GM12874 (cell line): ENCODE results near the gene DMP1.

Experiments
- TF ChIP-seq, protein P1 (sequence below): IDR thresholded peaks from 2 replicates; pipeline ENCODE4 v1.5.1; 2011; ENCODE audit warnings: low read depth, mild to moderate bottlenecking, control low read depth, low read length, moderate library complexity; ENCODE audit not compliant: insufficient read depth

Gene DMP1

DNA sequence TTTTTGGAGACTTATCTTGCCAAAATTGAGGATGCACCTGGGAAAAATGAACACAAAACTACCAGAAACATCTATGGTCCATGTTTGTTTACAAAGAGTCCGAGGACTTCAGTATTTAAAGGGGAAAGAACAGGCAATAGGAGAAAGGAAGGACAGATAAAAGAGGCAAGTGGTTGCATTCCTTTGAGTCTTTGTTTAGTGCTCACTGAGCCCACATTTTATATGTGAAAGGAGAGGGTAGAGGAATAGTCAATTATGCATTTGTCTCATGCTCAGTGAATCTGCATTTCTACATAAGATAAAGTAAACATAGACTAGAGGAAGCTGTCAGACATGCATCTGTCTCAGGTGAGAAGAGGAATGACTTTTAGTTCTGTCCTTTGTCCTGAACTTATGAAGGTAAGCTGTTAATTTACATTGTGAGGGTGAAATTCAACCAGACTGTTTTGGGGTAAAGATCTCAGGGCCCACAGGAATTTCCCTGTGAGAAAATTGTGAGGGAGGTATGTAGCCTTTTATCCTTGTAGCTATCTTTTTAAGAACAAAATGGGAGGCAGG lies 4.5 kb downstream of the DMP1 start:
- TF ChIP-seq, protein P1, sequence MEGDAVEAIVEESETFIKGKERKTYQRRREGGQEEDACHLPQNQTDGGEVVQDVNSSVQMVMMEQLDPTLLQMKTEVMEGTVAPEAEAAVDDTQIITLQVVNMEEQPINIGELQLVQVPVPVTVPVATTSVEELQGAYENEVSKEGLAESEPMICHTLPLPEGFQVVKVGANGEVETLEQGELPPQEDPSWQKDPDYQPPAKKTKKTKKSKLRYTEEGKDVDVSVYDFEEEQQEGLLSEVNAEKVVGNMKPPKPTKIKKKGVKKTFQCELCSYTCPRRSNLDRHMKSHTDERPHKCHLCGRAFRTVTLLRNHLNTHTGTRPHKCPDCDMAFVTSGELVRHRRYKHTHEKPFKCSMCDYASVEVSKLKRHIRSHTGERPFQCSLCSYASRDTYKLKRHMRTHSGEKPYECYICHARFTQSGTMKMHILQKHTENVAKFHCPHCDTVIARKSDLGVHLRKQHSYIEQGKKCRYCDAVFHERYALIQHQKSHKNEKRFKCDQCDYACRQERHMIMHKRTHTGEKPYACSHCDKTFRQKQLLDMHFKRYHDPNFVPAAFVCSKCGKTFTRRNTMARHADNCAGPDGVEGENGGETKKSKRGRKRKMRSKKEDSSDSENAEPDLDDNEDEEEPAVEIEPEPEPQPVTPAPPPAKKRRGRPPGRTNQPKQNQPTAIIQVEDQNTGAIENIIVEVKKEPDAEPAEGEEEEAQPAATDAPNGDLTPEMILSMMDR, result no peak

DNA sequence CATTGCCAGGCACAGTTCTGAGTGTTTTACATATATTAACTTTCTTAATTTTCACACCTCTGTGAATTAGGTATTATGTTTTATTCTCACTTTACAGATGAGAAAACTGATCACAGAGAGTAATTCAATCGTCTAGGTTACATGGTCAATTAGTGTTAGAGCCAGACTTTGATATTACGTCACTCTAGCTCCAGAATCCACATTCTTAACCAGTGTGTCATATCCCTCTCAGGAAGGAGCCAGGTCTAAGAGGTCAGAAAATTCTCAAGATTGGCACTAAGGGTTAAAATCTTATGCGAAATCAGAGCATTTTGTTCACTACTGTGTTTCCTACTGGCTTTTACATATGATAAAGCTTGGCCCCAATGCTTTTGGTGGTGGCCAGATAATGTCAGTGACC lies 7.4 kb downstream of the DMP1 start:
- TF ChIP-seq, protein P1, result no peak

DNA sequence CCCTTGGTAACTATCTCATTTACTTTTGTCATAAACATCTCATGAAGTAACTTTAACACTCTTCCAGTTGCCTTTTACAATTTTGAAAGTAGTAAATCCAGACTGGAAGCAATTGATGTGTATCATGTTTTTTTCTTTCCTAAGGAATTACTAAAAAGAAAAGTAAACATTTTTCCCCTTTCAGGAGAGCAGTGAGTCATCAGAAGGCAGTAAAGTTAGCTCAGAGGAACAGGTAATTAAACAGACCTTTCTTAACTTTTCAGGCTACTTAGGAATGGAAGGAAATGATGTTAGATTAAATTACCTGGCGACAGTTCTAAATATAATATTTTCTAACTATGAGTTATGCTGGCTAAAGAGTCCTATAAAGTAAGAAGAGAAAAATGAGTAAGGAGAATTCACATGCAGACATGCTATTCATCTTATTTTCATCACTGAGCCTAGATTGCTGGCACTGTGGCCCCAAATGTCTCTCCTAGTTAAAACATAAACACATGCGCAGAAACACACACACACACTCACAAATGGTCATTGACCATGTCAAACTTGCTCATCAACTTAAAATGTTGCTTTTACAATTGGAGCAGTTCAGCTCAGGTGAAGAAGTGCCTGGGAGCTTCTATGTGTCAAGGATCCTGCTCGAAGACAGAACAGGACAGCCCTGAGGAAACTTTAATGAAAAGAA lies 9.3 kb downstream of the DMP1 start:
- TF ChIP-seq, protein P1, result no peak

DNA sequence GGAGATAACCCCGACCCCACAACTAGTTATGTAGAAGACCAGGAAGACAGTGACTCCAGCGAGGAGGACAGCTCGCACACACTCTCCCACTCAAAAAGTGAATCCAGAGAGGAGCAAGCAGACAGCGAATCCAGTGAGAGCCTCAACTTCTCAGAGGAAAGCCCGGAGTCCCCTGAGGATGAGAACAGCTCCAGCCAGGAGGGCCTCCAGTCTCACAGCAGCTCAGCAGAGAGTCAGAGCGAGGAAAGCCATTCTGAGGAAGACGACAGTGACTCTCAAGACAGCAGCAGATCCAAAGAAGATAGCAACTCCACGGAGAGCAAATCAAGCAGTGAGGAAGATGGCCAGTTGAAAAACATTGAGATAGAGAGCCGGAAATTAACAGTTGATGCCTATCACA lies 12.8 kb downstream of the DMP1 start:
- TF ChIP-seq, protein P1, result no peak

DNA sequence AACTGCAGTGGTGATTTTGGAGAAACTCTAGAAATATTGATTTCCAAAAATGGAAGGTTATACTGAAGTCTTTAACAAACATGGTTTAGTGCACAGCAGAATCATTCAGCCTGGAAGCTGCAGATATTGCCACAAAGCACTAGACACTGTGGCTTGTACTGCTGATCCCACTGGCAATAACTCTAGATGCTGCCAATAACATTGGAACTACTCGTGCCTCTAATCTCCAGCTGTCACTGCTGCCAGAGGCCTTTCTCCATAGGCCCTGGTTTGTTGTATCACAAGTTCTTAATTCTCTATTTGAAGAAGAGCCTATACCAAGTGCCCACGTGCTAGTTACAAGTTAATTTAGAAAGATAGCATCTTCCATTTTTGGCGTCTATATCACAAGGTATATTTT lies 19.3 kb downstream of the DMP1 start:
- TF ChIP-seq, protein P1, result no peak

DNA sequence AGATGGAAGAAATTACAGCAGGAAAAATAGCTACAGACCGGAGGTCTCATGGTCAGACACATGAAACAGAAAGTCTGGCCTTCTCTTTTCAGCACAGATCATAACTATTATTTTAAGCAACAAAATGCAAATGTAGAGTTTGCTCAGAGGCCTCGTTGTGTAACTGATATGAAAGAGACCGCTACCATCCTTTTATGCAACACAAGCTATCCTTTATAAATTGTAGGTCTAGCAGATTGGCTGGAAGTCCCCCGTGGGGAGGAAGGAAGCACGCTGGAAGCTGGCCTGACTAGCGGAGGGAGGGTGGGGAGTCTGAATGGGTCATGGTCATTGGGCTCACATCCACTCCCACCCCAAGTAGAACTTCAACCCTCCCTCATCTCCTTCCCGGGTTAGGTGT lies 27.7 kb downstream of the DMP1 start:
- TF ChIP-seq, protein P1, result no peak

DNA sequence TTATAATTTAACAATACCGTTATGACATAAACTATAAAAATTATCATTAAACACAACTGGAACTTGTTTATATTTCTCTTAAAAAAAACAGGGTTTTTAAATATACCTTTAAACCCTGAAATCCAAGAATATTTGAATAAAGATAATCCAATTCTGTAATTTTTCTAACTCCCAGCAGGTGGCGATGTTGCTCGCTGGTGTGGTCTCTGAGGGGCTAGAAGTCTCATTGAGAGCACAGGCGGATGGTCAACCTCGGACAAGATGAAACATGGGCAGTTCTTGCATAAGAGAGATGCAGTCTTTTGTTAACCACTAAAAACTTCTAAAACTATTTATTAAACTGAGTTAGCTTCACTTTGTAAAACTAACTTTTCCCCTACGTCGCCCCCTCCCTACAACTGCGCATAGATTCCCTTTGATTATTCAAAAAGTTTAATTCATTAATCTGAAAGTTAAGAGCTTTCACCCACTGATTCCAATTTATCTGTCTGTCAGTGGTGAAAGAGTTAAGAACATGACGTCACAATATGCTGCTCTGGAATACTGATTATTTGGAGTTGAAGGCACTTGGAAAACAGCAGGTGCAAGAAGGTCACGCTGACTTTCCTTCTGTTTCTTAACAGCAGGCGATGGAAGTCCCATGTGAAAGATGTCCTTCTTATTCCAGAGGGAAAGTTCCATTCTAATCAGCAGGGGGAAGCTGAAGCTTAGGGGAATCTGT lies 29.5 kb downstream of the DMP1 start:
- TF ChIP-seq, protein P1, result peak; percentile 54
